Activated T-helper 1 cell treated with anti-CD3 and anti-CD28 coated beads, Interleukin-2, amount 50 U/mL, for 16 hours (primary cell): Measurements from ENCODE around the gene KRT34.
A peak's percentile ranks its signal among the peaks of the same experiment; 100 is the strongest.
"Not testable (repeated sequence)": the region's sequence is repeated elsewhere in the genome, so short reads cannot be mapped to it uniquely, and the experiment has no call there.

Experiments
- DNase-seq, 2 donors: peaks; one replicate each; pipeline ENCODE4 v3.0.0-alpha.2; 2020; ENCODE audit warnings: low read depth in 1 of 2, low spot score in 1 of 2

Gene KRT34

DNA sequence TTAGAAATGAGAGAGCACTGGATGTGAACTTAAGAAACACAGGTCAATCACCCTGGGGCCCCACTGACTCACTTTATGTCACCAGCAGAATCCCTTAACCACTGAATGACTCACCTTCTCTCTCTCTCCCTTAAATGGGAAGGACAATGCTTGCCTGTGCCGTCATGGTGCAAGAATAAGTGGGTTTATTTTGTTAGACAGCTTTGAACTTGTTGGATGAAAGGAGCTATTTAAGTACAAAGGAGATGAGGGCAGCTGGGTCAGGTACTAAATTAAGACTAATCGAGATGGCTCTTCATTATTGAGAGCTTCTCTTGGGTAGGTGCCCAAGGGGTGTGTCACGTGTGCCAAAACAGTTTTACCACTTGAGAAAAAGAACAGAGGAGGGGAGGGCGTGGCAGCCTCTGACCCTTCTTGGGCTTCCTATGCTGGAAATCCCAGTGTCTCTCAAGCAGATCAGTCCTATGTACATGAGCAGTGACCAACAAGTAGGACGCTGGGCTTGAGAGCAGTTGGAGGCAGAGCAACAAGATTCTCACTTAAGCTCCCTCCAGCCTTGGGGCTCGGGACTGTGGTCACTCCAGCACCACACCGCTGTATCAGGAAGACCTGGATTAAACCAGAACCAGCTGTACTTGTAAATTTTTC is 22.0 kb upstream of the KRT34 start:
- peak in 1 of 2 donors; percentile 12 for DNase-seq

DNA sequence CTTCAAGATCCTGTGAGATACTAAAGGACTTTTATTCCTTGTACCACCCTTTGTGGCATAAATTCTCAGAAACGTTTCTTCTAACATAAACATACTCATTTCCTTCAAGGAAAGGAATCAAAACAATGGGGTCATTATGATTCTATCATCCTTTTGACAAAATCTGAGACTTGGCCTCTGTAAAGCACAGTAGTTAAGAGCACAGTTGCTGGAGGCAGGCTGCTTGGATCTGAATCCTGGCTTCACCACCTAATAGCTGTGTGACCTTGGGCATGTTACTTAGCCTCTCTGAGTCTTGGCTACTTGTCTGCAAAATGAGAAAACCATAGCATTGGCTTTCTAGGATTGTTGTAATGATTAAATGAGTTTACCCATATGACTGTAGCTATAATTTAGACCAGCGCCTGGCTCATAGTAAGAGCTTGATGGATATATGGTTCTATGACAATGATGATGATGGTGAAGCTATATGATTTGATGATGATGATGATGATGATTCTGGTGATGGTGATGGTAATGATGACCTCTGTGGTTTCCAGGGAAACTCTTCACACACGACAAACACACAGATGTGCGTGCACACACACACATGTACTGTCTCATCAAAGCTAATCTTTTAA is 21.4 kb upstream of the KRT34 start:
- no peak for DNase-seq

DNA sequence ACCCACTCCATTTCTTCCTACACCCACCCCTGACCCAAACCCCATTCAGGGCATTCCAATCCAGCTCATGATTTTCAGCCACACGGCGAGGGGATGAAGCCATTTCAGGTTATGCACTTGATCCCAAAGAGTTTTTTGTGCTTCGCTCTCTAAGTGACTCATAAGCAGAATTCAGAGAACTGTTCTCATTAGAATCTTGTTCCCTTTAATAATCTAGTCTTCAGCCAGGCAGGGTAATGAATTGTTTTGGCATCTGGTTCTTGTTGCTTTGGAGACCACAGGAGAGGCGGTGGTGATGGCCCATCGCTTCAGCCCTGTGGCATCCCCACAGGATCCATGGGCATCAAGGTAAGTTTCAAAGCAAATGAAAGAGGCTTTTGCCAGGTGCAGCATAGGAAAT is 20.1 kb upstream of the KRT34 start:
- DNase-seq = no peak

DNA sequence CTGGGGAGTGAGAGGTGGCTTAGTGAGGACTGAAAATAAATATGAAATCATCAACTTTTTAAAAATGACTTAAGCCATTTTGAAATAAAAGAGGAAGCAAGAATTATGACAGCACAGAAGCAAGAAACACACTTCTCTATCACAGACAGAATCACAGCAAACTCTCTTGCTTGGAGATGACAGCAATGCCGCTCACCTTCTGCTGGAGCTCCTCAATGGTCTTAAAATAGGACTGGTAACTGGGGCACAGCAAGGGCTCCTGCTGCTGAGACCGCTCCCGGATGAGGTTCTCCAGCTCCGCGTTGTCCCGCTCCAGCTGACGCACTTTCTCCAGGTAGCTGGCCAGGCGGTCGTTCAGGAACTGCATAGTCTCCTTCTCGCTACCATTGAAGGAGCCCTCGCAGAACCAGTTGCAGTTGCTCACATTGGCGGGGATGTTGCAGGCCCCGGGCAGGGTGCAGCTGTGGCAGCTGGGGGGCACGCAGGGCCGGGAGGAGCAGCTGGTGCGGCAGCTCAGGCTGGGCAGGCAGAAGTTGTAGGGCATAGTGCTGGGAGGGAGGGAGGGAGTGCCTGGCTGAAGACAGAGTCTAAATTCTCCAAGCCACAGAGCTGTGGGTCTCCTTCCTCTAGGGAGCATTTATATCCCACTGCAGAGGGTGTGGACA is 15.0 kb upstream of the KRT34 start, which contains the start of gene KRT31:
TSS of gene KRT31 (minus strand) at position 613 of the 665 bp plus-strand sequence. CDS start at position 544, 69 bp downstream.
- no peak for DNase-seq

DNA sequence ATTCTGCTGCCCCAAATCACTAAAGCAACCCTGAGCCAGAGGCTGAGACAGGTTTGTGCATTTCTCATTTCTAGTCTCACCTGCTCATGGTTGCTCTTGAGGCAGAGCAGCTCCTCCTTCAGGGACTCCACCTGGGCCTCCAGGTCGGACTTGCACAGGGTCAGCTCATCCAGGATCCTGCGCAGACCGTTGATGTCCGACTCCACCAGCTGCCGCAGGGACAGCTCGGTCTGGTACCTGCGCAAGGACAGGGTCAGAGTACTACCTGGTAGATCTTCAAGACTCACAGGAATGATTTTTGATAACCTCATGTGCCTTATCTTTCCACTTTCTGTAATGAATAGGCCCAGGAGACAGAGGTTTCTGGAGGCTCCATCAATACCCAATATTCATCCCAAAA is 14.2 kb upstream of the KRT34 start:
- DNase-seq = no peak

DNA sequence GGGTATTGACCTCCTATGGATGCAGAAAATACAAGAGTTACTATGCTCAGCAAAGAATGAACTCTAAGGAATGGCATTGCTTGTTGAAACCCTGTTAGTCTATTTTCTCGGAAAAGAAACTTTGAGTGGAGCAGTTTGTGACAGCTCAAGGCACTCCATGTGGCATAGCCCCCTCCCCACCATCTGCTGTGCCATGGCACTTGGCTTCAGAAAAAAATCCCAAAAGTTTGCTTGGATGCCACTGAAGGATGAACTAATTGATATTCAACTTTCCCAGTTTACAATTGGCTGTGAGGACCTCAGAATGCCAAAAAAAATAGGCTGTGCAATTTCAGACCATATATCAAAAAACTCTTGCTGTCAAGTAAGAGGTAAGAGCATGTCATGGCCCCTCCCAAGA is 13.5 kb upstream of the KRT34 start:
- no peak for DNase-seq

DNA sequence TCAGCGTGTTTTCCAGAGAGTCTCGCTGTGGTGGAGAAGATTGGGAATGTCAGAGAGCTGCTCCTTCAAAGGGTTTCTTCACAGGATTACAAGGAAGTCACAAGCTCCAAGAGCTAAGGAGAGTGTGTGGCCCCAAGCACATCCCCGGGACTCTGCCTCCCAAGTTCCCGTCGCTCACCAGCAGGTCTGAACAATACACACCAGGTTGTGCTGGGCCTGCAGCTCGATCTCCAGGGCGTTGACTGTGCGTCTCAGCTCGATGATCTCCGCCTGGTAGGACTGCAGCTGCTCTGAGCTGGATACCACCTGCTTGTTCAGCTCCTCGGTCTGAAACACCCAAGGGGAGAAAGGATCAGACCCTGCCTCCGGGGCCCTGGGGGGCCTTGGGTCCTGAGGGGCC is 12.9 kb upstream of the KRT34 start:
- not testable (repeated sequence) for DNase-seq

DNA sequence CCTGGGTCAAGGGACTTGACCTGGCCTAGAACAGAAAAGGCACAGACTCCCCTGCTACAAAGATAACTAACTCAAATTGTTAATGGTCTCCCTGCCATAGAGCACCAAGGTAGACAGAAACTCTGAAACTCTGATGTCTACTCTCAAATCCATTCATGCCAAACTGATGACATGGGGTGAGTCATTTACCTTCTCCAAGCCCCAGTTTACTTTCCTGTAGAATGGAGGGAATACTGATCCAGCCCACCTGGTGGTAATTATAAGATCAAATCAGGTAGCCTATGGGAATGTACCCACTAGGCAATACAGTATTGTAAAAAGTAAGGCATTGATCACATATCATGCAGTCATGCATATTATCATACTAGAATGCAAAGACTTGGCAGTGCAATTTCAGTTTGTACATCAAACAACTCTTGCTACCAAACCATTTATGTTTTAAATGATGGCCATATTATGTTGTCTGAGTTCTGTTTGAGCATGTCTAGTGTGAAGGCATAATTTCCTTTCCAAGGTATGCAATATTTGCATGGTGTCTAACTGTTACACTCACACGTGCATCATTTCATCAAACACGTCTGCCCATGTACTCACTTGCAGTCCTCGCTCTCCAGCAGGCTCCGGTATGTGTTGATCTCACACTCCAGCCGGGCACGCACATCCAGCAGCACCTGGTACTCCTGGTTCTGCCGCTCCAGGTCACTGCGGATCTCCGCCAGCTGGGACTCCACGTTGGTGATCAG is 12.3 kb upstream of the KRT34 start:
- DNase-seq = no peak

DNA sequence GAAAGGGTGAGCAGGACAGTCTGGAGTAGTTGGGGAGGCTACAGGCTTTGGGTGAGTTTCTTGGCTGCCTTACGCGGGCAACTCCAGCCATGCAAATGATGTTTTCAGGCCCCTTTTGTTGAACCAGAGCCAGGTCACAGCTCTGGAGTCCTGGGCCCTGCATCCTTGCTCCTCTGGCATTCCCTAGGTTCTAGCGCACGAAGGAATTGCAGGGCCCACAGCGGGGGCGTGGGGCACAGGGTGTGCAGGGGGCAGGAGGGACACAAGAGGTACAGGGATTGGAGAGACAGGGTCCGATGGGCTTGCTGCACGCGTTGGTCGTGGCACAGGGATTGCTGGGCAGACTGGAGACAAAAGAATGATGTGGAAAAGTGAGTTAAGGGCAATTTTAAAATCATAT is 11.7 kb upstream of the KRT34 start:
- DNase-seq = no peak

DNA sequence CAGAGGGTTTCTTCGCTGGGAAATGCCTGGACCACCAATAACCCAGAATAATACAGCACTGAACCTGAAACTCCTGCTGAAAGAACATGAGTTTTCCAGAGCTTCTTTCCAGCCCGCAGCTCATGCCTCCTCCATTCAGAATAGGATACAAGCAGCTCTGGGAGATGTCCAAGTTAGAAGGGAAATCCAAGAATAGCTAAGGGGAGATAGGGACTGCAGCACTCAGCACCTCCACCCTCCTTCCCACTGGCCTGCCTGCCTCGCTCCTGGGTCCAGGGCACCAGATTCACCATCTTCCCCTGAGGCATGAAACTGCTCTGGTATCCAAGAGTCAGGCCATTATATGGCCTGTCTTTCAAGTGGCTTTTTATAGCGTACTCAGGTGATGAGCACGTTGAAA is 11.2 kb upstream of the KRT34 start:
- DNase-seq = no peak

DNA sequence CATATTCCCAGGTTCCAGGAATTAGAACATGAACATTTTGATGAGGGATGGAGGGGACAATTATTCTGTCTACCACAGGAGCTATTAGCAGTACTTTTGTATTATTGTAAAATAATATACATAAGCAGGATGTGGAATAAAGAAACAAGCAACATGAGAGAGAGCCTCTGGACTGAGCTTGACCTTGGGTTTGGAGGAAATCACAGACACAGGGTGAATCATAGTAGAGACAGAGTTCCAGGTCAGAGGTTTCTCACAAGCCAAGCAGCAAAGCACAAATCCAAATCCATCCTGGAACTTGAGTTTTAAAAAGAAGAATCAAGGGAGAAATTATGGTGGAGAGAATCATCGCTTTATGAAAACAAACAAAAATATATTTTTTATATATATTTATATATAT is 10.2 kb upstream of the KRT34 start:
- no peak for DNase-seq

DNA sequence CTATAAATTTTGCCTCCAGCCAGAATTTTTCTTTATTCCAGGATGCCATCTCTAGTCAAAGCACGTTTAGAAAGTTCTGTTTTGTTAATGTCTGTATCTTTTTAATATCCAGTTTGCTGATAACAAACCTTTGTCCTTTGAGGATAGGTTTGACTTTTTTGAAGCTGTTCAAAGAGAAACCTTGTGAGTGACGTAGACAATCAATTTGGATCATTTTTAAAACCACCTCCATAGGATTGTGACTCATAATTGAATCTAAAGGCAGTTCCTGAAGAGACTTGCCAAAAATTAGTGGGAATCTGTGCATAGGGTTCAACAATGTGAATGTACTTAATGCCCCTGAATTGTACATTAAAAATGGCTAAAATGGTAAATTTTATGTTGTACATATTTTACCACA is 9.4 kb upstream of the KRT34 start:
- DNase-seq = no peak

DNA sequence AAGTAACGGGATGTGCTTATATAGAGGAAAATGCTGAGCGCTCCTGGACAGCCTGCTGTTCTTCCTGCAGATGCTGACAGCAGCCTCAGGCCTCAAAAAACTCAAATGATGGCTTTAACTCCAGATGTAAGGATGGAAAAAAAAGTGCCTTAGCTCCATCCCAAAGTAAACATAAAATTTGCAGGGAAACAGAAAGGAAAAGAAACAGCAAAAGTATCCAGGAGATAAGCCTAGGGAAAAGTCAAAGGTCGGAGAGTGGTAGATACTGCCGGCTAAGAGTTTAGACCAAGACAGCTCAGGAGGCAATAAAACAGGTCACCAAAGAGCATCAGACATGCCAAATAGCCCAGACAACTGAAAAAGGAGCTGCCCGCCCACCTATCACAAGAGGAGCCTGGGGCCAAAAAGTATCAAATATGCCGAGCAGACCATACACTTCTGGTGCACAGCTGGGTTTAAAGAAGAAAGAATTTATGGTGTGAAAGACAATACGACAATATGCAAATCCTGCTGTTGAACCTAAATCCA is 8.4 kb upstream of the KRT34 start:
- no peak for DNase-seq

DNA sequence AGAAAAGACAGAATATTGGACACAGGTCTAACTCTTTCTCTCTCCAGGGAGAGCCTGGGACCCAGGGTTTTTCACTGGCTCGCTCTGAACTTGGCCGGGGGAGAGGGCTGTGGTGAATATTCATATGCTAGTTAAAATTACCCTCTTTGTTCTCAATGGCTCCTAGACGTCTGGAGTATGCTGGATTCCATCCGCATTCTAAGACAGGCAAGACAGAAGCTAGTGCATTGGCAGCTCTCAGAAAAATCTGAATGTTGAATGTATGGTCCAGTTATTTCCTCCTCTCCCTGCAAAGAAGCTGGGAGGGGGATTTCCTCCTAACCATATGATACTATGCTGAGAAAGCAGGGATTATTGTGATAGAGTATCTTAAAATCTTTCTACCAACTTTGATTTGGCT is 5.6 kb upstream of the KRT34 start:
- DNase-seq = no peak

DNA sequence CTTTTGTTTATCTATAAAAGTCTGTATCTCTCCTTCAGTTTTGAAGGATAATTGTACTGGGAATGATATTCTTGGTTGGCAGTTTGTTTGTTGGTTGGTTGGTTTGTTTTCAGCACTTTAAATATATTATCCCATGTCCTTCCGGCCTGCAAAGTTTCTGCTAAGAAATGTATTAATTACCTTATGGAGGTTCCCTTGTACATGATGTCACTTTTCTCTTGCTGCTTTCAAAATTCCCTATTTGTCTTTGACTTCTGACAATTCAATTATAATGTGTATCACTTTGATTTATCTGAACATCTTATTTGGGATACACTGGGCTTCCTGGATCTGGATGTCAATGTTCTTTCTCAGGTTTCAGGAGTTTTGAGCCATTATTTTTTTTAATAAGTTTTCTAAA is 4.1 kb upstream of the KRT34 start:
- no peak for DNase-seq

DNA sequence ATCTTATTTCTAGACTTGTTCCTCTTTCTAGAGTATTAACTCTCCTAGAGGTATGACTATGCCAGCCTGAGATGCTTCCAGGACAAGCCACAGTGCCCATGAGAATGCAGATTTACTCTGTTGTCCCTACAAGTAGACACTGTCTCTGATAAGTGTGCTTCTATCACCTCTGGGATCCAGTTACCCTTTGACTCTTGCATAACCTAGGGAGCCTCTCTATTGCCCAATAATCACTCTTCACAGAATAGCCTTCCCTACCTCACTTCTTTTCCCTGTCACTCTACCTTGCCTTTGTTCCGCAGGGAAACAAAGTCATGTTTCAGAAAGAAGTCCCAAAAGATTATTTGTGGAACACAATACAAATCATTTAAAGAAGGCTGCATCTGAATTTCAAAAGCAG is 1.6 kb upstream of the KRT34 start:
- no peak for DNase-seq

DNA sequence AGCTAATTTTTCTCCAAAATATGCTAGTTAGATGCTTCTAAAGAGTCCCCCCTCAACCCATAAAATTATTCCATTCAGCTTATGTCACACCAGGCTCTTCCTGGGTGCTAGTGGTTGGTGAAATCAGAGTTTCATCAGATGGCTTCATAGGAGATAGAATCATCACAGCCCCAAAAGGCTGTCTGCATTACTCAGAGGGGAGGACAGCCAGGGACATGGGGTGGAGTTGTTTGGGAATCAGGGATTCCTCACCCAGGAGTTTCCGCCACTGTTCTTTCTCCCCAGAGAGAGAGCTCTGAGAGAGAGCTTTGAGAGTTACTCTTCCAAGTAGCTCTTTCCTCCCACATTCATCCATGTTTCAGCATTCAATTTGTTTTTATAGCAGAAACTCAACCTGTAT is 288 bp upstream of the KRT34 start:
- no peak for DNase-seq

DNA sequence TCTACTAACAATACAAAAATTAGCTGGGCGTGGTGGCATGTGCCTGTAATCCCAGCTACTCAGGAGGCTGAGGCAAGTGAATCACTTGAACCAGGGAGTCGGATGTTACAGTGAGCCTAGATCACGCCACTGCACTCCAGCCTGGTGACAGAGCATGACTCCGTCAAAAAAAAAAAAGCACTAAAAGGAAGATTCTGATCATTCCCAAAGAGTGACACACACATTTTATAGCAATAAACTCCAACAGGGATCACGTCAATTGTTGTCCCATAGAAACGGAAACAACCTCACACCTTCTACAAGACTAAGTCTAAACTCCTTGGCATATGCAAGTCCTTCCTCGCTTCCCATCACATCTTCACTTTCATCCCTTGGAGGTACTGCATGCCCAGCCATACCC is 2.0 kb downstream of the KRT34 start:
- DNase-seq = not testable (repeated sequence)

DNA sequence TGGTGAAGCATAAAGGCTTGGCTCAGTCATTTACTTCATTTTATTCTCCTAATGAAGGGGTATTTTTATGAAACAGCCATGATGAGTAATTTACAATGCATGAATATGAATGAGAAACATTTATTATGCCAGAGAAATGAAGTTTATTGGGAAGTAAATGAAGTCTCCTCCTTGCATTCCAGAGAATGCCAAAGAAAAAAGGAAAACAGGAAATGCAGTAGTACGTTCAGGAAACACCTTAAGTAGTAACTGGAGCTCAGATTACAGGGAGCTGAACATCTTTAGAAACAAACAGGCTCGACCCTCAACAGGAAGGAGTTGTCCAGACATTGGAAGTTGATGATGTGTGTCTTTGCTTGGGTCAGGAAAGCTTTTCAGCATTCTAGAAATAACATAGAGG is 4.6 kb downstream of the KRT34 start:
- no peak for DNase-seq

DNA sequence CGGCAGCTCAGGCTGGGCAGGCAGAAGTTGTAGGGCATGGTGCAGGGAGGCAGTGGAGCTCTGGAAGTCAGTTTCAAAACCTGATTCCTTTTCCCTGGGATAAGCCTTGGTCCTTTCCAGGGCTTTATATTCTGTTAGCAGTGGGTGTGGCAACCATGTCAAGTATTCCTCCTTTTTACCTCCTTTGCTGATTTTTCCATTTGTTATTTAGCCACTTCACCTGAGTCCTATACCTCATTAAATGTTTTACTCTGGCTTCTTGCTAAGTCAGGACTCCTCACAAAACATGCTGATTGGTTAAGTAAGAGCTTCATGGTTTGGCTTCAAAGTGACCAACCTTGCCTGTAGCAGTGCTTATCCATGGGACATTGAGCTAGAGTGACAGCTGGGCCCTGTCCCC is 12.4 kb downstream of the KRT34 start, which contains the start of gene KRT33B:
TSS of gene KRT33B (minus strand) at position 101 of the 400 bp plus-strand sequence. CDS start at position 38, 63 bp downstream.
- no peak for DNase-seq

DNA sequence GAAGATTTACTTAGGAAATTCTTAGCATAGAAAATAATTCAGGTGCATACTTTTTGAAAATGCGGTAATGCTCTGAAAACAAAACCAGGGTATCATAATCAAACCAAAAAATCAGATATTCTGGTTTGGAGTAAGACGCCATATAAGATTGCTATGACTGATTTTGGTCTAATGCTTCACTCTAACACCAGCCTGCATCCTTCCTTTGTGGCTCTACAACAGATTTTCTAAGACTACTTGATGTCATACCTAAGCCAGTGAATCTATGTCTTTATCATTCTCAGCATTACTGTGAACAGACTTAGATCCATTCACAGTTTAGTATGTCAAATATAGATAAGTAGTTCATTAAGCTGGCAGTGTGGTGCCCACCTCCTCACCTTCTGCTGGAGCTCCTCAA is 13.1 kb downstream of the KRT34 start:
- DNase-seq = no peak
